SK-N-SH treated with all-trans-retinoic acid at 6 μM for 48 hours (cell line): ENCODE data around the gene FOXL2NB.

ENCODE experiments used
- ATAC-seq: fragments of 200-7000 bp; cut with Tn5 transposase; 3 replicates; pipeline ENCODE4 v1.9.1; 2020; ENCODE audit warnings: mild to moderate bottlenecking, moderate library complexity
- ARNTL ChIP-seq: fragments of 450-650 bp; formaldehyde crosslinking; IDR thresholded peaks from 2 replicates; pipeline ENCODE4 v1.5.0; 2020; ENCODE audit warnings: low read depth, mild to moderate bottlenecking, moderate library complexity, borderline replicate concordance
- BACH2 ChIP-seq: fragments of 250-450 bp; sonication (Bioruptor Pico); IDR thresholded peaks from 2 replicates; pipeline ENCODE4 v1.9.0; 2021; ENCODE audit warnings: mild to moderate bottlenecking, borderline replicate concordance
- CREB5 ChIP-seq: fragments of 250-450 bp; sonication (Bioruptor Pico); IDR thresholded peaks from 2 replicates; pipeline ENCODE4 v1.5.1; 2020; ENCODE audit warnings: low read depth, mild to moderate bottlenecking, moderate library complexity
- CSDC2 ChIP-seq: fragments of 250-450 bp; sonication (Bioruptor Pico); IDR thresholded peaks from 2 replicates; pipeline ENCODE4 v1.5.0; 2020; ENCODE audit warnings: mild to moderate bottlenecking, moderate library complexity
- CSRNP3 ChIP-seq: fragments of 250-450 bp; sonication (Bioruptor Pico); IDR thresholded peaks from 2 replicates; pipeline ENCODE4 v1.5.1; 2021; ENCODE audit warnings: mild to moderate bottlenecking, moderate library complexity
- ESRRG ChIP-seq: fragments of 250-450 bp; sonication (Bioruptor Pico); IDR thresholded peaks from 2 replicates; pipeline ENCODE4 v1.6.1; 2021; ENCODE audit warnings: mild to moderate bottlenecking
- GLIS3 ChIP-seq: fragments of 250-450 bp; sonication (Bioruptor Pico); IDR thresholded peaks from 2 replicates; pipeline ENCODE4 v1.5.0; 2020; ENCODE audit warnings: mild to moderate bottlenecking, moderate library complexity
- ISL1 ChIP-seq: fragments of 250-450 bp; sonication (Bioruptor Pico); IDR thresholded peaks from 2 replicates; pipeline ENCODE4 v2.1.2; 2022; ENCODE audit warnings: mild to moderate bottlenecking, moderate library complexity
- OSR1 ChIP-seq: fragments of 250-450 bp; sonication (Bioruptor Pico); IDR thresholded peaks from 2 replicates; pipeline ENCODE4 v1.8.0; 2022; ENCODE audit warnings: moderate library complexity, mild to moderate bottlenecking, inconsistent platforms
- PATZ1 ChIP-seq: fragments of 250-450 bp; sonication (Bioruptor Pico); IDR thresholded peaks from 2 replicates; pipeline ENCODE4 v1.8.0; 2020; ENCODE audit warnings: mild to moderate bottlenecking, moderate library complexity, borderline replicate concordance
- PPARA ChIP-seq: fragments of 250-450 bp; sonication (Bioruptor Pico); IDR thresholded peaks from 2 replicates; pipeline ENCODE4 v1.5.0; 2020; ENCODE audit warnings: mild to moderate bottlenecking, borderline replicate concordance
- RARB ChIP-seq: fragments of 250-450 bp; sonication (Bioruptor Pico); IDR thresholded peaks from 2 replicates; pipeline ENCODE4 v1.8.0; 2021; ENCODE audit warnings: mild to moderate bottlenecking, moderate library complexity
- SNAI2 ChIP-seq: fragments of 250-450 bp; sonication (Bioruptor Pico); IDR thresholded peaks from 2 replicates; pipeline ENCODE4 v1.5.0; 2020; ENCODE audit warnings: mild to moderate bottlenecking, moderate library complexity
- TCF4 ChIP-seq: fragments of 250-450 bp; sonication (Bioruptor Pico); IDR thresholded peaks from 2 replicates; pipeline ENCODE4 v1.8.0; 2021; ENCODE audit warnings: mild to moderate bottlenecking, moderate library complexity, borderline replicate concordance
- TOX ChIP-seq: fragments of 250-450 bp; sonication (Bioruptor Pico); IDR thresholded peaks from 2 replicates; pipeline ENCODE4 v1.8.0; 2021; ENCODE audit warnings: mild to moderate bottlenecking, moderate library complexity, borderline replicate concordance
- TSHZ2 ChIP-seq: fragments of 250-450 bp; sonication (Bioruptor Pico); IDR thresholded peaks from 2 replicates; pipeline ENCODE4 v1.5.0; 2020; ENCODE audit warnings: mild to moderate bottlenecking, moderate library complexity
- ZC3H10 ChIP-seq: fragments of 250-450 bp; sonication (Bioruptor Pico); IDR thresholded peaks from 2 replicates; pipeline ENCODE4 v1.5.1; 2021; ENCODE audit warnings: mild to moderate bottlenecking, moderate library complexity
- ZFP3 ChIP-seq: fragments of 250-450 bp; sonication (Bioruptor Pico); IDR thresholded peaks from 2 replicates; pipeline ENCODE4 v1.5.0; 2020; ENCODE audit warnings: mild to moderate bottlenecking, moderate library complexity
- ZFP30 ChIP-seq: fragments of 450-650 bp; formaldehyde crosslinking; IDR thresholded peaks from 2 replicates; pipeline ENCODE4 v1.5.0; 2022; ENCODE audit warnings: mild to moderate bottlenecking, moderate library complexity
- ZNF8 ChIP-seq: fragments of 450-650 bp; formaldehyde crosslinking; IDR thresholded peaks from 2 replicates; pipeline ENCODE4 v1.5.0; 2020; ENCODE audit warnings: mild to moderate bottlenecking, moderate library complexity

FOXL2NB gene

GRCh38 chr3:138921316-138922292 lies 25.4 kb upstream of the FOXL2NB start:
- peak; percentile 94 for ATAC-seq

GRCh38 chr3:138922400-138922799 lies 24.6 kb upstream of the FOXL2NB start:
- peak; percentile 8; the same call in 1 of the 3 replicates for ATAC-seq

More at GRCh38 chr3:138921316-138922292, 25.4 kb upstream of the FOXL2NB start:
- no peak for TF ChIP-seq ZNF8 (CRISPR knock-in tag)
- TF ChIP-seq ARNTL (CRISPR knock-in tag): no peak
- no peak for TF ChIP-seq PPARA (CRISPR knock-in tag)
- no peak for TF ChIP-seq PATZ1 (CRISPR knock-in tag)
- TF ChIP-seq ISL1: no peak

GRCh38 chr3:138923531-138923994 lies 23.5 kb upstream of the FOXL2NB start:
- TF ChIP-seq CSRNP3 (CRISPR knock-in tag) (no peak), ARNTL (CRISPR knock-in tag) (no peak), TCF4 (CRISPR knock-in tag) (no peak), TOX (no peak)
- ATAC-seq: peak; percentile 82

GRCh38 chr3:138928727-138929372 lies 18.2 kb upstream of the FOXL2NB start:
- ATAC-seq: no peak
- no peak for TF ChIP-seq BACH2
- TF ChIP-seq ZFP3 (CRISPR knock-in tag): no peak
- TF ChIP-seq ISL1: no peak

GRCh38 chr3:138933068-138933668 lies 13.8 kb upstream of the FOXL2NB start:
- ATAC-seq: no peak
- no peak for TF ChIP-seq PATZ1 (CRISPR knock-in tag)
- TF ChIP-seq TCF4 (CRISPR knock-in tag): no peak
- no peak for TF ChIP-seq SNAI2 (CRISPR knock-in tag)
- TF ChIP-seq CSRNP3 (CRISPR knock-in tag): no peak
- no peak for TF ChIP-seq RARB (CRISPR knock-in tag)
- TF ChIP-seq ZFP3 (CRISPR knock-in tag): no peak
- no peak for TF ChIP-seq PPARA (CRISPR knock-in tag)
- TF ChIP-seq ZFP30 (CRISPR knock-in tag): no peak
- no peak for TF ChIP-seq ZNF8 (CRISPR knock-in tag)
- no peak for TF ChIP-seq CSDC2 (CRISPR knock-in tag)
- TF ChIP-seq OSR1 (CRISPR knock-in tag): no peak
- no peak for TF ChIP-seq GLIS3
- no peak for TF ChIP-seq ZC3H10 (CRISPR knock-in tag)
- TF ChIP-seq ESRRG (CRISPR knock-in tag): no peak
- TF ChIP-seq TSHZ2 (CRISPR knock-in tag): no peak
- no peak for TF ChIP-seq CREB5 (CRISPR knock-in tag)
- TF ChIP-seq ISL1: no peak
